ENCODE results near the gene SH3BP4.

DNA sequence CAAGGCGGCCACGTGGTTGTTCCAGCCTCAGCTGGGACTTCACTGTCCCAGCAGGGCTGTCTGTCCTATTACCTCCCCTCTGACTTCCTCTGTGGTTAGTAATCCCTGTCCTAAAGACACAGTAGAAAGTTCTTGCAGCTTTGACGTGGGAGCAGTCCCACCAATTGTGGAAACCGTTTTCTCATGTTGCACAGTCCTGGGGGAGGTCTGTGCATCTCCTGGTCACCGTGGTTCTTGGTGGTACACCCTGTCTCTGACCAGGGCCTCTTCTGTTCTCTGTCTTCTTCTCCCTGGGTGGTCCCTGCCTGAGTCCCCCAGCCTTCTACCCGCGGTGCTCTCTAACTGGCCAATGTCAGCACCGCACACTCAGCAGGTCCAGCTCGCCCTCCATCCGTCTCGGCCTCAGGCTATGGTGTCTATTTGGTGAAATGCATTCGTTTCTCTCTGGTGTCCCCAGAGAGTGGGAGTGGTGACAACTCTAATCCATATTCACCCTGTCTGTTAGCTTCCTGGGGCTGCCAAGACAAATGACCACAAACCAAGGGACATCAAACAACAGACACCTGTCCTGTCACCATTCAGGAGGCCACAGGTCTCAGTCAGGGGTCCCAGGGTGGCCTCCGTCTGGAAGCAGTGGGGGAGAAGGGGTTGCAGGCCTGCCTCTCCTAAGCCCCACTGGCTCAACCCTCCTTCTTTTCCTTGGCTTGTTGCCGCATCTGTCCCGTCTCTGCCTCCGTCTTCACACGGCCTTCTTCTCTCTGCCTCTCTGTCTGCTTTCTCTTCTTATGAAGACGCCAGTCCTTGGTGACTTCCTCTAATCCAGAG is 99.8 kb downstream of the SH3BP4 start:
- TF ChIP-seq, protein P1, sequence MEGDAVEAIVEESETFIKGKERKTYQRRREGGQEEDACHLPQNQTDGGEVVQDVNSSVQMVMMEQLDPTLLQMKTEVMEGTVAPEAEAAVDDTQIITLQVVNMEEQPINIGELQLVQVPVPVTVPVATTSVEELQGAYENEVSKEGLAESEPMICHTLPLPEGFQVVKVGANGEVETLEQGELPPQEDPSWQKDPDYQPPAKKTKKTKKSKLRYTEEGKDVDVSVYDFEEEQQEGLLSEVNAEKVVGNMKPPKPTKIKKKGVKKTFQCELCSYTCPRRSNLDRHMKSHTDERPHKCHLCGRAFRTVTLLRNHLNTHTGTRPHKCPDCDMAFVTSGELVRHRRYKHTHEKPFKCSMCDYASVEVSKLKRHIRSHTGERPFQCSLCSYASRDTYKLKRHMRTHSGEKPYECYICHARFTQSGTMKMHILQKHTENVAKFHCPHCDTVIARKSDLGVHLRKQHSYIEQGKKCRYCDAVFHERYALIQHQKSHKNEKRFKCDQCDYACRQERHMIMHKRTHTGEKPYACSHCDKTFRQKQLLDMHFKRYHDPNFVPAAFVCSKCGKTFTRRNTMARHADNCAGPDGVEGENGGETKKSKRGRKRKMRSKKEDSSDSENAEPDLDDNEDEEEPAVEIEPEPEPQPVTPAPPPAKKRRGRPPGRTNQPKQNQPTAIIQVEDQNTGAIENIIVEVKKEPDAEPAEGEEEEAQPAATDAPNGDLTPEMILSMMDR (IDR thresholded peaks at IDR 0.05) = no peak
- TF ChIP-seq EZH2 (IDR thresholded peaks at IDR 0.05) = no peak

Data from neural progenitor cell (in vitro differentiated cells).